SHP77 (cell line): ENCODE data around the gene TRIM7.
A peak's percentile ranks its signal among the peaks of the same experiment; 100 is the strongest.
"Not testable (repeated sequence)": the region's sequence is repeated elsewhere in the genome, so short reads cannot be mapped to it uniquely, and the experiment has no call there.

Experiments
- DNase-seq, 2 experiments: peaks; one replicate each; lab custom pipeline; 2025; lab: John Stamatoyannopoulos, UW

The TRIM7 gene

DNA sequence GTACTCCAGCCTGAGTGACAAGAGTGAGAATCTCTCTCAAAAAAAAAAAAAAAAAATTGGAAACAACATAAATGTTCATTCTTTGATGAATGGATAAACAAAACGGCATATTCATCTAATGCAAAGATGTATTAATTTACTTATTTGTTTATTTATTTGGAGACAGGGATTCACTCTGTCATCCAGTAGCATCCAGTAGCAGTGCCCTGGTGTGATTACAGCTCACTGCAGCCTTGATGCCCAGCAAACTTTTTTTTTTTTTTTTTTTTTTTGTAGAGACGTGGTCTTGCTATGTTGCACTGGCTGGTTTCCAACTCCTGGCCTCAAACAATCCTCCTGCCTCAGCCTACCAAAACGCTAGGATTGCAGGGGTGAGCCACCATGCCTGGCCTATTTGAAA is 33.2 kb downstream of the TRIM7 start:
- no peak for DNase-seq

DNA sequence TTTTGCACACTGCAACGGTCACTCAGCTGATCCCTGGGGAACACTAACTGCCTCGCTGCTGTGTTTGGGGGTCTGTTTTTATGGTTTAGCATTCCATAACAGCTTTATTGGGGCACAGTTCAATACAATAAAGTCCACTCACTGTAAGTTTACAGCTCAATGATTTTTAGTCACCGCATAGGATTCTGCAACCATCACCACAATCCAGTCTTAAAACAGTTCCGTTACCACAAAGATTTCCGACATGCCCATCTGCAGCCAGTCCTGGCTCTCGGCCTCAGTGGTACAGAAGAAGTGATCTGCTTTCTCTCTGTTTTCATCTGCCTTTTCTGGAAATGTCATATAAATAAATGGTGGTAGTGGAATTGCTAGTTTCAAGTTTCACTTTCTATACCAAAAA is 34.0 kb downstream of the TRIM7 start:
- DNase-seq: no peak

DNA sequence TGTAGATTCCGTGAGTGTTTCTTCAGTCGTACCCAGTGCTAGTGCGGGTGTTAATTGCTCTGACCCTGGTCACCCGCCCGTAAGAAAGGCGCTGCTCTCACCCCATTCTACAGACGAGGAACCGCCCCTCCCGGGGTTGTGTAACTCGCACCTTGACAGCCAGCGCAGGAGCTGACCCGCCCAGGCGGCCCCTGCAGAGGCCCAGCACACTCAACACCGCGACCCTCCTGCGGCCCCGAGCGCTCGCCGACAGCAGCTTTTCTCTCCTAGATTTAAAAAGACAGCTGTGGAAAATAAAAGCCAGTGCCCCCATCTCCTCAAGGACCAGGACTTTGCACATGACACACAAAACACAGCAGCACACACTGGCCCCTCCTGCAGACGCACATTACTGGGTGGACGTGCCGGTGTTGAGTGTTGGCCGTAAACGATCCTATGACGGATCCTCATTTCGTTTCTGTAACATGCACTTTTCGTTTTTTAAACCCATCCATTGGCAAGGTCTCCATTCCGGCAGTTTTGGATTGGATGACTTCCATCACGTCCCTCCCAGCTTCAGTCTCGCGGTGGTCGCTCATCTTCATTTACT is 34.7 kb downstream of the TRIM7 start:
- DNase-seq: no peak

DNA sequence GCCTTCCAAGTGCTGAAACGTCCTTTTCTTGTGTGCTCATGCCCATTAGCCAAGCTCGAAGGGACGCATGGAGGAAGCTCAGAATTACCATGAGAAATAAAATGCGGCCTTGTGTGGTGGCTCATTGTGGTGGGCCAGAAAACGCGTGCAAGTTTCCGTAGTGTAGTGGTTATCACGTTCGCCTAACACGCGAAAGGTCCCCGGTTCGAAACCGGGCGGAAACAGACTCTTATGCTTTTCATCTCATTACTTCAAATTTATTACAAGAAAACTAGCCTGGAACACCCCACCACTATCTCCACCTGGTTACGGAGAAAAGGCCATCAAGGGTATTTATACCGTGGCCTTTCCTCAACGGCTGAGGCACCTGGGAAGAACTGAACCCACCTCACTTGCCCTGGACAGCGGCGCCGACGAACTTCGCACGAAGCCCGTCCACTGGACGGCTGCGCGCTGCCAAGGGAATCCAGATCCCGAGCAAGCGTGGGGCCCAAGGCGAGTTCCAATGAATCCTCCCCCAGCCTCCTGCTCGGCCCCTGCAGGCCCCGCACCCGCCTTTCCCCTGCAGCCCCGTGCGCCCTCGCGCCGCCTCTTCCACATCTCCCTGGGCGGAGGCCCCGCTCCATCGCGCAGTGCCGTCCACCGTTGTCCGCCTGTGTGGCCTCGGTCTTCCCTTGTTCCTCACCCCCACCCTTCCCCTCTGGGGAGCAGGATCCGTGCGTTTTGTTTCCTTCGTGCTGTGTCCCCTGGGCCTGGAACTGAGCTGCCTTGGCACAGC is 35.3 kb downstream of the TRIM7 start:
- DNase-seq: not testable (repeated sequence)

DNA sequence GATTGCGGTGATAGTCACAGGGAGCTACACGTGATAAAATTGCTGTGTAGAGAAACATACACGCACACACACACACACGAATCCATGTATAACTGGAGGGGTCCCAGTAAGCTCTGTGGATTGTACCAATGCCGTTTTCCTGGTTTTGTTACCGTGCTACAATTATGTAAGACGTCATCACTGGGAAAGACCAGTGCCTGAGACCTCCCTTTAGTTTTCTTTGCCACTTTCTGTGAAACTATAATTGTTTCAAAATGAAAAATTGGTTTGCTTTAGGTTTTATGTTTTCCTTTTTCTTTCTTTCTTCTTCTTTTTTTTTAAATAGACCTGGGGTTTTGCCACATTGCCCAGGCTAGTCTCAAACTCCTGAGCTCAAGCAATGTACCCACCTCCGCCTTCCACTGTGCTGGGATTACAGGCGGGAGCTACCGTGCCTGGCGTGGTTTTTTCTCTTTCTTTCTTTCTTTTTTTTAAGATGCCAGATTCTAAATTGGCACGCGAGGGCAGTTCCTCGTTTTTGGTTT is 36.3 kb downstream of the TRIM7 start:
- no peak for DNase-seq

DNA sequence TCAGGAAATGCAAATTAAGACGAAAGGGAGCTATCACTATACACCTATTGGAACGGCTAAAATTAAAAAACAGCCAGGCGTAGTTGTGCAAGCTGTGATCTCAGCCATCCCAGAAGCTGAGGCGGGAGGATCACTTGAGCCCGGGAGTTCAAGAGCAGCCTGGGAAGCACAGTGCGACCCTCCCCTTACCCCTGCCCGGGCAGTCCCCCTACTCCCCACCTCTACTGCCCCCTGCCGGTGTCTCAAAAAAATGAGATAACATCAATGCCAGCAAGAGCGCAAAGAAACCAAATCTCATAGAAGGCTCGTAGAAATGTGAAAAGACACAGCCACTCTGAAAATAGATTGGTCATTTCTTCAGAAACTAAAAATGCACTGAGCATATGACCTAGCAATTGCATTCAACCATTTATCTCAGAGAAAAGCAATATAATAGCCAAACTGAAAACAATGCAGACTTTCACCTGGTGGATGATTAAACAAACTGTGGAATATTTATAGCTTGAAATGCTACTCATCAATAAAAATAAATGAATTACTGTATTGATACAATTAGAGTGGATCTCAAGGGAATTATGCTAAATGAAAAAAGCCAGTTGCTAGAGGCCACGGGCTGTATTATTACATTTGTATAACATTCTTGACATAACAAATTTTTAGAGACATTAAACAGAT is 37.0 kb downstream of the TRIM7 start:
- peak; percentile 23 to 39 for DNase-seq

DNA sequence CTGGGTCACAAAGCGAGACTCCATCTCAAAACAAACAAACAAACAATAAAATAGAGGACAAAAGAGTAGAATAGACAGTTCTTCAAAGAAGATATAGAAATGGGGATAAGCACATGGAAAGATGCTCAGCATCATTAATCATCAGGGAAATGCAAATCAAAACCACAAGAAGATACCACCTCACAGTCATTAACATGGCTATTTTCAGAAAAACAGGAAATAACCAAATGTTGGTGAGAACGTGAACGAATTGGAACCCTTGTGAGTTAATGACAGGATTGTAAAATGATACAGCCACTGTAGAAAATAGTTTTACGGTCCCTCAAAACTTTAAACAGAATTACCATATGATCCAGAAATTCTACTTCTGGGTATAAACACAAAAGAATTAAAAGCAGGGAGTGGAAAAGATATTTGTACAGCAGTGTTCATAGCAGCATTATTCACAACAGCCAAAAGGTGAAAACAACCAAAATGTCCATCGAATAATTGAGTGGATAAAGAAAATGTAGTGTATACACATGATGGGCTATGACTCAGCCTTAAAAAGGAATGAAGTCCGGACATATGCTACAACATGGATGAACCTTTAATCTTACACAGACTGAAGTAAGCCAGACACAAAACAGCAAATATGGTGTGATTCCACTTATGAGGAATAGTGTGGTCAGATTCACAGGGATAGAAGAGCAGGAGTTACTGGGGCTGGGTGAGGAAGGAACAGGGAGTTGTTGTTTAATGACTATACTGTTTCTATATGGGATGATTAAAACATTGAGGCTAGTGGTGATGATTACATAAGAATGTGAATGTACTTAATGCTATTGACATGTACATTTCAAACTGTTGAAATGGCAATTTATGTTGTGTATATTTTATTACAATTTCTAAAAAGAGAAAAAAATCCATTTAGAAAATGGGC is 37.9 kb downstream of the TRIM7 start:
- no peak for DNase-seq

DNA sequence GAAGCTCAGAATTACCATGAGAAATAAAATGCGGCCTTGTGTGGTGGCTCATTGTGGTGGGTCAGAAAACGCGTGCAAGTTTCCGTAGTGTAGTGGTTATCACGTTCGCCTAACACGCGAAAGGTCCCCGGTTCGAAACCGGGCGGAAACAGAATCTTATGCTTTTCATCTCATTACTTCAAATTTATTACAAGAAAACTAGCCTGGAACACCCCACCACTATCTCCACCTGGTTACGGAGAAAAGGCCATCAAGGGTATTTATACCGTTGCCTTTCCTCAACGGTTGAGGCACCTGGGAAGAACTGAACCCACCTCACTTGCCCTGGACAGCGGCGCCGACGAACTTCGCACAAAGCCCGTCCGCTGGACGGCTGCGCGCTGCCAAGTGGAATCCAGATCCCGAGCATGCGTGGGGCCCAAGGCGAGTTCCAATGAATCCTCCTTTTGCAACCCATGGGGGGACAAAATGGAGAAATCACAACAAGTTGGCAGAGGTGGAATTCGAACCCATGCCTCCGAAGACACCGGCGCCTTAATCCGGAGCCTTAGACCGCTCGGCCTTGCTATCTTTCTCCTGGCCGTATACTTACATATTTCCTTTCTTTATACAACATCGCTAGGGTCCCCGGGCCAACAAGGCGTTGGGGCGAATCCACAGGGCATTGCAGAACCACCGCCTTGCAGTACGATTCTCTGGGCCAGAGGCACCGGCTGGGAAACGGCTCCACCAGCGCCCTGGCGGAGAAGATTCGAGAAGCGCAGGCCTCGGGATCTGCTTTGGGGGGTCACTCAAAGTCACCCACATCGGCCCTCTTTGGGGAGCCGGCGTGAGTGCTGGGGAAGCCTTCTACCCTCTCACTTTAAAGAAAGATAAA is 40.7 kb downstream of the TRIM7 start:
- DNase-seq: no peak

DNA sequence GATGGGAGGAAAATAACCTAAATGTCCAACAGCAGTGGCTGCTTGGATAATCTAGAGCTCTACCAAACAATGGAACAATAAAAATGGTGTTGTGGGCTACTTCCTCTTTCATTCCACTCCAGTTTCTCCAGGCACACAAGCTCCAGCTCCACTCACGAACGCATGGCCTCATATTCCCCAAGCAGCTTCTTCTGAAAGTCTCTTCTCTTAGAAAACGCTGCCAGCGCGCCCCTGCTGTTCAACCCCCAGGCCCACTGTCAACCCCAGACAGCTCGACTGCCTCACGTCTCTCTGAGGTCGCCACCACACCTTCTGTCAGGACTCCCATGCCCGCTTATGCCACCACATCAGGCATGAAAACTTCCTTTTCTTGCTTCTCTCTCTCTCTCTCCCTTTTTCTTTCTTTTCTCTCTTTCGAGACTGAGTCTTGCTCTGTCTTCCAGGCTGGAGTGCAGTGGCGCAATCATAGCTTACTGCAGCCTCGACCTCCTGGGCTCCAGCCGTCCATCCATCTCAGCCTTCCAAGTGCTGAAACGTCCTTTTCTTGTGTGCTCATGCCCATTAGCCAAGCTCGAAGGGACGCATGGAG is 41.4 kb downstream of the TRIM7 start:
- no peak for DNase-seq

DNA sequence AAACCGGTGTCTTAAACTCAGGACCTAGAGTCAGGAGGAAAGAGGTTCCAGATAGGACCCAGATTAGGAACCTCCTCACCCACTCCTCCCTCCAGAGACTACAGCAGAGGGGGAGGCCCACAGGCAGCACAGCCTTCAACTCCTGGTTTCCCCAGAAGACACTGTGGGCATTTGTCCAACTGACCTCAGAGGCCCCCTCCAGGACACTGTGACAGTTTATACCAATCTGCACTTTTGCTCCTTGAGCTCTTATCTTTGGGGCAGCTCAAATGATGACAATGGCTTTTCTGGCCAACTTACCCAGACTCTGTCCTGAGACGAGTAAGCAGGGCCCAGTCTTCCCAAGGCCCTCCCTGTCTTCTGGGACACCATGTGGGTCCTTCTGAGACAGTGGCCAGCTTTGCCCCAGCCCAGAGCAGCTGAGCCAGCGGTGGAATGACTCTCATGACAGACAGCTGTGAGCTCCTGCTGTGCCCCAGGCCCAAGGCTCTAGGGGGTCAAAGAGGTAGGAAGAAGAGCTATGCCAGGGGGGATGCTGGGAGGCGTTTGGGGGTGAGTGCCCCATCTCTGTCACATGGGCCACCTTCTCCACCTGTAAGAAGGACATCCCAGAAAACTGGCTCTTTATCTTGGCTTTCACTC is 43.3 kb downstream of the TRIM7 start:
- no peak for DNase-seq

DNA sequence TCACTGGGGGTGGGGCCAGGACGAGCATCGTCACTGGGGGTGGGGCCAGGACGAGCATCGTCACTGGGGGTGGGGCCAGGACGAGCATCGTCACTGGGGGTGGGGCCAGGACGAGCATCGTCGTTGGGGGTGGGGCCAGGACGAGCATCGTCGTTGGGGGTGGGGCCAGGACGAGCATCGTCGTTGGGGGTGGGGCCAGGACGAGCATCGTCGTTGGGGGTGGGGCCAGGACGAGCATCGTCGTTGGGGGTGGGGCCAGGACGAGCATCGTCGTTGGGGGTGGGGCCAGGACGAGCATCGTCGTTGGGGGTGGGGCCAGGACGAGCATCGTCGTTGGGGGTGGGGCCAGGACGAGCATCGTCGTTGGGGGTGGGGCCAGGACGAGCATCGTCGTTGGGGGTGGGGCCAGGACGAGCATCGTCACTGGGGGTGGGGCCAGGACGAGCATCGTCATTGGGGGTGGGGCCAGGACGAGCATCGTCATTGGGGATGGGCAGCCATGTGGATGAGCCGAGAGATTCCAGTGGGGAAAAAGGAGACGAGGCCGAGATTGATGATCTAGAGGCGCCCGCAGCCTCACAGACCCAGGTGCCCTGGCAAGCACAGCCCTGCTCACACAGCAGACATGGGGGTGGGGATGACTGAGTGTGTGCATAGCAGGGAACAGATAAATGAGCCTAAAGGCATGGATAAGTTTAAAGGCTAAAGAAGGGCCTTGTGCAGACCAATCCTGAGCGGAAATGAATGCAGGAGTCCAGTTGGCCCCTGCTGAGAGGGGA is 44.1 kb downstream of the TRIM7 start:
- DNase-seq: peak; percentile 55 to 74

DNA sequence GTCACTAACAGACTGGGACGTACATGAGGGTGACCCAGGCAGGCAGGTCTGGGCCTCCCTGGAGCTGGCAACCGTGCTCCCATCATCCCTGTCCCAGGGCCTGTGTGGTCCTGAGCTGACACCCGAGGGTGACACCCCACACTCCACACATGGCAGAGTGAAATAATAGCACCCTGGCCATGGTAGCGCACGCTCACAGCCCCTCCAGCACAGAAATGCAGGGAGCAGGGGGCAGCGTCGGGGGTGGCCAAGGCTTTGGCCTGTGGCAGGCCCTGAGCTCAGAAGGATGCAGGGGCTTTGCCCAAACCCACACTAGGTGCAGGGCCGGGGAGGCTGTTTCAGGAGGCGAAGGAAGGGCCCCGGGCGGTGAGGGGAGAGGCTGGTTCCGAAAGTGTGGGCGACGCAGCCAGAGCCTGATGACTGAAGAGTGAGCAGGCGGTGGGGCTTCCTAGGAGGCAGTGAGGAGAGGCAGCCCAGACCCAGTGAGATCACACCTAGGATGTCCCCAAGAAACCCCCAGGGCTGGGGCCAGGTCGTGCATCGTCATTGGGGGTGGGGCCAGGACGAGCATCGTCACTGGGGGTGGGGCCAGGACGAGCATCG is 44.7 kb downstream of the TRIM7 start:
- DNase-seq: peak; percentile 22 to 37

DNA sequence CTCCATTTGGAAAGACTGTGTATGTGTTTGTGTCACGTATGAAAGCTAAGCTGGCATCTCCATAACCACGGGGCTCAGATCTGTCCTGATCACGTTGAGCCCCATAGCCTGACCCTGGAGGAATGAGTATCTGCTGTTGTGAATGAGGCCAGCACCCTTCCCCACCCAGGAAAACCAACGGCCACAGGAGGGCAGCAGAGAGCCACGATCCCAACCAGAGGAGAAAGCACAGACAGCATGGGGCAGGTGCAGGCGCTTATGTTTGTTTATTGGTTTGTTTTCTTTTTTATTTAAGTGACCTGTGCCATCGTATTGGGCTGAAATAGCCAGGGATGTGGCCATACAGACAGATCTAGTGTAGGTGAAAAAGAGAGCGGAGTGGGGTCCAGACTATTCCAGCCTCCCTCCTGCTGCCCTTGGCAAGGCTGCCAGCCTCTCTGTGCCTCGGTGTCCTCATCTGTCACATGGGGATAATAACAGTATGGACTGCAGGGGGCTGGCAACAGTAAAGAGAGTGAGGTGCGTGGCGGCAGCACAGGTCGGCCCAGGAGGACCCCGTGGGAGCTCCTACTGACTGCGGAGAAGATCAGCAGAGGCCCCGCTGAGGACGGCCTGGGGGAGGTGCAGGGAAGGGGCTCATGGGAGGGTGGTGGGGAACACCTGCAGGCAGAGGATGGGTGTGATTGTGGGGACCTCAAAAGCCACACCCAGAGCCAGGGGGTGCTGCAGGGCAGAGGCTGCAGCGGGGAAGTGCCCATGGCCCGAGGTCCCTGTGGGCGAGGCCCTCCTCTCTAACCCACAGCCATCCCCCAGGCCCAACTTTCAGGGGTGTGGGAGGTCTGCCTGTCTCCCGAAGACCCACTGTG is 45.5 kb downstream of the TRIM7 start:
- DNase-seq: peak; percentile 79

DNA sequence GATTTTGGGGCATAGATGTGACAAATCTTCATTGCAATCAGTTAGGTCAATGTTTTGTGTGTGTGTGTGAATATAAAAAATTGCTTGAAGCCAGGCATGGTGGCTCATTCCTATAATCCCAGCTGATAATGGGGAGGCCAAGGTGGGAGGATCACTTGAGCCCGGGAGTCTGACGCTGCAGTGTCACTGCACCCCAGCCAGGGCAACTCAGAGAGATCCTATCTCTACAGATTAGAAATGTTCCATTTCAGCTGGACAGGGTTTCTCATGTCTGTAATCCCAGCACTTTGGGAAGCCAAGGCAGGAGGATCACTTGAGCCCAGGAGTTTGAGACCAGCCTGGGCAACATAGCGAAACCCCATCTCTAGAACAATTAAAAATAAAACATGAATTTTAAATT is 46.1 kb downstream of the TRIM7 start:
- DNase-seq: no peak

DNA sequence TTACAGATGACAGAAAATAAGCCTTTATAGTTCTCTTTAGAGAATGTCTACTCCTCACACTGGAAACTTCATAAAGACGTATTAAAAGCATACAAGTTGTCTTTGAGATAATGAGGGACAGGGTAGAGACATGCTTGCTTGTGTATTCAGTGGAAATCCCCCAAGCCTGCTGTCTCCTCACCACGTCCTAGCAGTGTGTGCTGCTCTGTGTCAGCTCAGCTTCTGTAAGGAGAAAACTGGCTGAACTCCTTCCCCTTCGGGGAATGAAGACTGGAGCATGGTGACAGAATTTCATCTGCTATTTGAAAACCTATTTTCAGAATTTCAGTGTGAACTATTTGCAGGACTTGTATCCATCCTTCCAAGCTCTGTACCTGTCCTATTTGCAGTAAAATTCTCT is 48.2 kb downstream of the TRIM7 start:
- no peak for DNase-seq

DNA sequence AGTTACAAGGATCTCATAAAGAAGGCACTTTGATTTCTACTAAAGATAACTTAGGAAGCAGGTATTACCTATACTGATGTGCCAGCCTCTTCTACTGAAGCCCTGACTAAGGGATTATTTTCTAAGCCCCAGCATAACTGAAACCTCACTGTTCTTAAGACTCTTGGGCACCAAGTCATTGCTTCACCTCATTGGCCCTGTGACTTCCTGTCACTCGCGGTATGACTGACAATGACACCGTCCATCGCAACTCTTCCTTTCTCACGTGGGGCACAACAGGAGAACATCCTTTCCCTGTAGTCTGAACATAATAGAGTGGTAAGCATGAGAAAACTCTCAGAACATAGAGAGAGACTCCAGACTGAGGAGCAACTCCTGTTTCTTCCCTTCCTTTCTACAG is 51.2 kb downstream of the TRIM7 start:
- DNase-seq: no peak

DNA sequence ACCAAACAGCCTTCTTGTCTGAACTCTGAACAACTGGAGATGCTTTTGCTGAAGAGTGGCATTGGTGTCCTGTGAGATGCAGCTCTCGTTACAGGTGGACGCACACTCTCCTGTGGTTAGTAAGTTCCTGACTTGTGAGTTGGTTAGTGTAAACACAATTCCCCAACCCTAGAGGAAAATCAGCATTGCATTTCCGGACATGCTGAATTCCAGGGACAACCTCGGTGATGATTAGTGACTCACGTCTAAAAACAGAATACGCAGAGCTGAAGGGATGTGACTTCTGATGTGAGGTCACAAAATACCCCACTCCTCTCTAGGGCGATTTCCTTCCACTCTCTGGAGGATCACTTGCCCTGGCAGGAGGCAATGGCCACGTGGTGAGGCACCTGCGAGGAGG is 52.6 kb downstream of the TRIM7 start:
- no peak for DNase-seq

DNA sequence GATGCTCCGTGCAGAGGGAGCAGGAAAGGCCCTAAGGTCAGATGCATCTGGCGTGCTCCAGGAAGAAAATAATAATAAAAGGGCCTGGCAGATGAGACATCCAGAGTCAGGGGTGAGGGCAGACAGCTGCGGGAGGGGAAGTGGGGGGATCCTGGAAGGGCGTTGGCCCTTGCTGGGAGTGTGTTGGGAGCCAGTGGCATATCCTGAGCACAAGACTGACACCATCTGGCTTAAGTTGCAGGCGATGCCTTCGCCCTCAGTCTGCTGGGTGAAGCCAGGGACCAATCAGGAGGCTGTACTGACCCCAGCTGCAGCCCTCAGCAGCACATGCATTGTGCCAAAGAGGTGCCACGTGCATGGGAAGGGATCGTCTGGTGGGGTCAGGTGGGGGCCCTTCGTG is 53.9 kb downstream of the TRIM7 start:
- DNase-seq: no peak
